Thyroid gland (tissue), 4 donors: Measurements from ENCODE around the gene ADAMTS7.

Experiments
- CTCF ChIP-seq, 6 experiments: fragments of 200-600 bp in 3 of 6; fragments of 450-650 bp in 3 of 6; sonication (generic) in 3 of 6; IDR thresholded peaks; one replicate each; pipeline ENCODE4 v1.5.1; 2016 to 2019; ENCODE audit warnings: antibody characterized with exemption in 6 of 6, mild to moderate bottlenecking in 2 of 6, inconsistent platforms in 1 of 6, moderate library complexity in 1 of 6
- POLR2A ChIP-seq, 2 donors: fragments of 450-650 bp; IDR thresholded peaks; one replicate each; pipeline ENCODE4 v1.6.1; 2017; ENCODE audit warnings: antibody characterized with exemption in 2 of 2, mild to moderate bottlenecking in 2 of 2, moderate library complexity in 1 of 2

- TF ChIP-seq CTCF (IDR thresholded peaks at IDR 0.05) (no peak), POLR2A (IDR thresholded peaks at IDR 0.05) (no peak)
Measured at GRCh38 chr15:78831229-78832207, 20.3 kb upstream of the ADAMTS7 start.
